RKO (cell line): ENCODE data around the gene TTLL4.

Source experiments
- DNase-seq: peaks from one replicate; pipeline ENCODE4 v3.0.0-alpha.2; 2016; ENCODE audit warnings: low spot score

The TTLL4 gene

DNA sequence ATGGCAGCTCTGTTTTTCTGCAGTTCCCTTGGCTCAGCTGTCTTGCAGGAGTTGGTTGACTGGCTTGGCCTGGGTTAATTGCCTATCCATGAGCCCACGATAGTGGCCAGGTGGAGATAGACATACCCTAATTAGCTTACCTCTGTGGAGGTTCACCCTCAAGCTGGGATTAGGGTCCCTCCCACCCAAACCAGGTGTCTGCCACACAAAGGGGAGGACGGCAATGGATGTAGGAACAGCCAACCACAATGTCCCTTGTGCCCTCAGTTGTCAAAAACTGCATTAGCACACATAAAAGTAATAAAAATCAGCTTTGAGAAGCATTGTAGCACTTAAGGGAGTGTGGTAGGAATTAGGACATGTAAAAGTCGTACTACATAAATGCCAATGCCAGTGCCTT, 75.5 kb downstream of the TTLL4 start:
- DNase-seq = no peak

DNA sequence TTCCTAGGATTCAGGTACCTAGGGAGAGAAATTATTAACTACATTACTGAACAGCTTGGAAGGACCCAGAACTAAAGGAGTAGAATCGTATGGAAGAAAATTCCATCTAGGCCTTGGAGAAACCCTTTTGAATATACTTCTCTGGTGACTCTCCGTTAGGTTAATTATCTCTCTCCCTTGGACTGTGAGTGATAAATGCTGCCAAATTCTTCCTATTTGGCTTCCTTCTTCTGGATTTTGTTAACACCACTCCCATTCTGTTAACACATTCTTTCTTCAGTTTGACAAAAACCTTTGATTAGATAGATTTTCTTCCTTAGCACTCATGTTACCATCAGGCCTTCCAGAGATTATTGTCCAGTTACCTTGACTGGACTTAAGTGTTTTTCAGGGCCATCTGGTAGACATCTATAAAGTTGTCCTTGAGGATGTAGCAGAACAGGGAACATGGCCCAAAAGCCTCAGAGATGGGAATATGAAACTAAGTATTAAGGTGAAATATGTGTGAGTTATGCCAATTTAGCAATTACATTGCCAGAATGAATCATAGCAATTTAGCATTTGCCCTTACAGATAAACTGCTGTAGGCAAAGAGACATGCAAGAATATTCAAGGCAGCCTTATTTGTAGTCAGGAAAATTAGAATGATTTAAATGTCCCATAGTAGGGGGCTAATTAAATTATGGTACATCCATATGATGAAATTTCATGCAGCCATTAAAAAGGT, 78.1 kb downstream of the TTLL4 start:
- no peak for DNase-seq

DNA sequence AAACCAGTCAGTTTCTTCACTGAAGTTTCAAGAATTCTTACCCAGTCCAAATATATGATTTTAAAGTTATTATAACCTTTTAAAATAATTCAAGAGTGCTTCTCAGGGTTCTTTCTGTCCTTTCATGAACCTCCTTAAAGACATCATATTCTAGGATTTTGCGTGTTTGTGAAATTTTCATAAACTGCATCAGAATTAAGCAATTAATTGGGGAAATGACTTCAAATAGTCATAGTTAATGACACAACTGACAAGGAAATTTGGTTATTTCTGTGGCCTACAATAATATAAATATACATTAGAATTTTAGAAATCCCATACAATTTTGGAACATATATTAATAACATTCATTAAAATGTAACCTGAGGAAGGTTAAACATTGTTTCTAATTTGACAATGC, 81.8 kb downstream of the TTLL4 start:
- no peak for DNase-seq

DNA sequence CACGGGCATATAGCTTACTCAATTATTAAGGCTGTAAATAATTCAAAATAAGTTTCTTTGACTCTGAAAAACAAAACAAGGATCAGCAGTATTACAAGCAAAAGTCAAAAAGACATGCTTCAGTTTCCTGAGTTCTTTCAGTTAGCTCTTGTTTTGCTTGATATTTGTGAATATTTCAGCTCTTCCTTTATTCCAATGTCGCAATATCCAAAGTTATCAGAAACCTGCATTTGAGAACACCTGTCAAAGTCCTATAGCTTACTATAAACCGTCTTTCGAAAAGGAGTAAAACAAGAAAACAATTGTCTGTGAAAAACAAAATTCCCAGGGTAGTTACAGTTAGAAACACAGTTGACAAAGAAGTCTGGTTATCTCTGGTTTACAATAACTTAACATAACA, 86.1 kb downstream of the TTLL4 start:
- DNase-seq = no peak

DNA sequence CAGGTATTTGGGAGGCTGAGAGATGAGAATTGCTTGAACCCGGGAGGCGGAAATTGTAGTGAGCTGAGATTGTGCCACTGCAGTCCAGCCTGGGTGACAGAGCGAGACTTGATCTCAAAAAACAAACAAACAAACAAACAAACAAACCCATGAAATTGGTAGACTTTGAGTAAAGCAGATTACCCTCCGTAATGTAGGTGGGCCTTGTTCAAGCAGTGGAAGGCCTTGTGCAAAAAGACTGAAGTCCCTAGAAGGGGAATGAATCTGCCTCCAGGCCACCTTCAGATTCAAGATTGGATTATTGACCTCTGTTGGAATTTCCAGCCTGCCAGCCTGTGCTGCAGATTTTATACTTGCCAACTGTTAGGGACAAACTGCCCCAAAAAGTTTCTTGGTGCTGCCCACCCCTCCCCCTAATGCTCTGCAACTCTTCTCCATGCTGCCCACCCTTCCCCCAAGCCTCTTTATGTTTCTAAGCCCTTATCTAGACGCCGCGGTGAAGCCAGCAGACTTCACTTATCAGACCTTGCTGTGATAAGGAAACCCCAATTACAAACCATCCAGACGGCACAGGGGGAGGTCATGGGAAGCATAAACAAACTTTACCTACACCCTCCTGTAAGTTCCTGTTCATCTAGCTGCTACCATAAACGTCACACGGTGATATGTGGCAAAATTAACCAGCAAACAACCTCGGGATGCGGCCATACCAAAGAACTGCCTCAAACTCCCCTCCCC, 88.3 kb downstream of the TTLL4 start:
- no peak for DNase-seq

DNA sequence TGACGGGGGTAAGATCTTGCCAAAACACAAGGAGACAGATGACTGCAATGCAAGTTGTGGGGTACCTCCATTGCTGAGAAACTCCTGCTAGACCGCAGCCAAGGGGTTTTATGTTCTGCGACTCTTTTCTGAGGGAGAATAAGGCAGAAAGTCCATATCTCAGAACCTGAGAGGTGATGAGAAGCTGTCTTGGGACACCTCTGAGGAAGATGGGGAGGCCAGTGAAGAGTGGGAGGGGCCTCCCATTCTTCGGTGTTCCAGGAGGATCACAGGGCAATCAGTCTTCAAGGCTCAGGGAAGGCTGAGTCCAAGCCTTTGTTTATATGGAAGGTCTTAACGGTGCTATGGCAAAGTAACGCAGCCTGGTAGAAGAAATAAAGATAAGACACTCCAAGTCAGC, 89.4 kb downstream of the TTLL4 start:
- no peak for DNase-seq

DNA sequence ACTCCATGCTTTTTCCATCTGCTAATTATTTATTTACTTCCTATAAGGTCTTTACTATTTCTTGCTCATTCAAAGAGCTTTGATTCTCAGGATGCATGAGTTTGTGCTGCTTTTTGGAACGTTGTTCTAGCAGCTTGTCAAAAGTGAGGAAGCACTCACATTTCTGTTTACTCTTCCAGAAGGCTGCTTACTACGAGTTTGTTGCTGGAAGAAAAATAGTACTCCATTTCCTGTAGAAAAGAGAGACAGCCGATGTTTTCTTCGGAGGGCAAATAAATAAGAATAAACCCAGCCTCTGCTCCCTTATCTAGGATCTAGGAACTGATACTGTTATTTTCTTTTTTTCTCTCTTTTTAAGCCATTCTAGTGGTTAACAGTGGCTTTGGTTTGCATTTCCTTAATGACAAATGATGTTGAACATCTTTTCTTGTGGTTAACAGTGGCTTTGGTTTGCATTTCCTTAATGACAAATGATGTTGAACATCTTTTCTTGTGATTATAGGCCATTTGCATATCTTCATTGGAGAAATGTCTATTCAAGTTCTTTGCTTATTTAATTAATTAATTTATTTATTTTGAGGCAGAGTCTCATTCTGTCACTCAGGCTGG, 91.9 kb downstream of the TTLL4 start:
- no peak for DNase-seq

DNA sequence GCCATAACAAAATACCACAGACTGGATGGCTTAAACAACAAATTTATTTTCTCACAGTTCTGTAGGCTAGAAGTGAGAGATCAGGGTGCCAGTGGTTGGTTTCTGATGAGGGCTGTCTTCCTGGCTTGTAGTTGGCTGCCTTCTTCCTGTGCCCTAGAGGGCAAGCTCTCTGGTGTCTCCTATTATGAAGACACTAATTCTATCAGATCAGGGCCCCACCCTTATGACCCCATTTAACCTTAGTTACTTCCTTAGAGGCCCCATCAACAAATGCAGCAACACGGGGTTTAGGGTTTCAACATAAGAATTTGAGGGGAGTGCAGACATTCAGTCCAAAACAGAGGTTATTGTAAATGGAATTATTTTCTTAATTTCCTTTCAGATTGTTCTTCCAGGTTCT, 94.2 kb downstream of the TTLL4 start:
- DNase-seq = no peak
